Activated CD8-positive, alpha-beta memory T cell treated with anti-CD3 and anti-CD28 coated beads, Interleukin-2, amount 50 U/mL, for 48 hours (primary cell): ENCODE data around the gene TBPL2.
A peak's percentile ranks its signal among the peaks of the same experiment; 100 is the strongest.
"Not testable (repeated sequence)": the region's sequence is repeated elsewhere in the genome, so short reads cannot be mapped to it uniquely, and the experiment has no call there.

Experiments
- DNase-seq: peaks from one replicate; pipeline ENCODE4 v3.0.0-alpha.2; 2020

TBPL2 gene

GRCh38 chr14:55440385-55440784 is at the start of gene TBPL2:
TBPL2 (minus strand) TSS chr14:55440616; CDS start chr14:55440449, 167 bp downstream.
- no peak for DNase-seq

- no peak for DNase-seq
These were observed 47.8 kb upstream of the TBPL2 start for GRCh38 chr14:55488204-55488603.

DNA sequence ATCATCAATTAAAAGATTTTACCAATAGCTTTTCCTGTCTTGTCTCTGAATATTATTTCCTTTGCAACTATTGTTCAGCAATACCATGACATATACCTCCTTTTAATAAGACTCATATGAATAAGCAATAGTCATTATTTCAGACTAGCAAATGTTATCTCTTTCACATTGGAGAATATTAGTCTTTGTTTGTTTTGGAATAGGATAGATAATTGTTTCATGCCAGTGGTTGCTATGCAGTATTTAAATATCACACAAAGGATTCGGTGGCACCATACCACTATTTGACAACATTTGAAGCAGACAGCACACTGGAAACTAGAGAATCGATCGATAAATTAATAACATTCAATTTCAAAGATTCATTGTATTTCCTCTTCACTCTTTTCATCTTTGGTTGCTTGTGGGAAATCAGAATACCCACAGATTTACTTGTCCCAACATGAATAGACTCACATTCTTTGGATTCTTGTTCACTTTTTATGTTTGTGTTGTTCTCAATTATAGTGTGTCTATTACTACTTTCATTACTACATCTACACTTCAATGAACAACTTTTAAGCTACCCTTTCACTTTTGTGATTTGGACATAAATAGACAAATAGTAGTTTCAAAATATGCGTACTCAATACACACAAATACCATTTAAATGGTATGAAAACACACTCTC is 42.7 kb upstream of the TBPL2 start:
- no peak for DNase-seq

DNA sequence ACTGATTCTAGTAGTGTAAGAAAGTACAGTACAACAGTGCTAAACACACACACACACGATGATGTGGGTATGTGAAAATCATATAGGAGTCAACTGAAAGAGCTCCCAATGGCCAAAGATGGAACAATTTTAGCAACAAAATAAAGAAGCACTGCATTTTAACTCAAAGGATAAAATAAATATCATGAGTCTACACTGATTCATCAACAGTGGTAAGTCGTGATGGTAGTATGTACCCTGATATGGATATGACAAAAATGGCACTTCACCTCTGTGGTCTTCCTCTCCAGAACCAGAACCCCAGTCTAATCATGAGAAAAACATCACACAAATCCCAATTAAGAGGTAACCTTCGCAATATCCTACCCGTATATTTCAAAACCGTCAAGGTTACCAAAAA is 41.4 kb upstream of the TBPL2 start:
- DNase-seq = no peak

- no peak for DNase-seq
These were observed 37.3 kb upstream of the TBPL2 start for GRCh38 chr14:55477680-55478079.

GRCh38 chr14:55476448-55476847 is 36.0 kb upstream of the TBPL2 start:
- DNase-seq = not testable (repeated sequence)

DNA sequence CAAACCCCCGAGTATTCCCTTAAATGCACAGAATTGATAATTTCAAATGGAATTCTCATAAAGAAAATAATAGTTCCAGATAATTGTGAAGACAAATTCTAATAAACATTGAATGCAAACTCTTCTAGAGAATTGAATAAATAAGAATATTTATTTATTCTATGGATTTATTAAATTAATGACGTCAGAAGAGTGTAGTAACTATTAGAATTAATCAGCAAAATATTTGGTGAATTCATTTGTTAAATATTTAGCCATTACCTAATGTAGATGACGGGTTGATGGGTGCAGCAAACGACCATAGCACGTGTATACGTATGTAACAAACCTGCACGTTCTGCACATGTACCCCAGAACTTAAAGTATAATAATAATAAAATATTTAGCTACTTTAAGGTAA is 33.4 kb upstream of the TBPL2 start:
- no peak for DNase-seq

- DNase-seq = no peak
These were observed 29.6 kb upstream of the TBPL2 start for GRCh38 chr14:55470025-55470424.

DNA sequence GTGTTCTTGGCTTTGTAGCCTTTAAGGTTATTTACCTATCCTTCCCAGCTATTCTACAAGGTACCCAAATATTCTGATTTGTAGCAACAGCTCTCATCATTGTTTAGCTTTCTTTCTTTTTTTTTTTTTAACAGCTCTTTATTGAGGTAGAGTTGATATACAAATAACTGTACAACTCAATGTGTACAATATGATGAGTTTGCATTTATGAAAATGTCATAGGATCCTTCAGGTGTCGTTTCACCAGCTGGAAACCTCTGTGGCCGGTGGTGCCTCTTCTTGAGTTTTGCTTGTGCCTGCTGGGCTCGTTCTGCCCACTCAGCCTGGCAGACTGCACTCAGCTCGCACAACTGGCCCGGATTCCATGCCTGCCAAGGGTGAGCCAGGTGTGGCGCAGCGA is 26.9 kb upstream of the TBPL2 start:
- no peak for DNase-seq

DNA sequence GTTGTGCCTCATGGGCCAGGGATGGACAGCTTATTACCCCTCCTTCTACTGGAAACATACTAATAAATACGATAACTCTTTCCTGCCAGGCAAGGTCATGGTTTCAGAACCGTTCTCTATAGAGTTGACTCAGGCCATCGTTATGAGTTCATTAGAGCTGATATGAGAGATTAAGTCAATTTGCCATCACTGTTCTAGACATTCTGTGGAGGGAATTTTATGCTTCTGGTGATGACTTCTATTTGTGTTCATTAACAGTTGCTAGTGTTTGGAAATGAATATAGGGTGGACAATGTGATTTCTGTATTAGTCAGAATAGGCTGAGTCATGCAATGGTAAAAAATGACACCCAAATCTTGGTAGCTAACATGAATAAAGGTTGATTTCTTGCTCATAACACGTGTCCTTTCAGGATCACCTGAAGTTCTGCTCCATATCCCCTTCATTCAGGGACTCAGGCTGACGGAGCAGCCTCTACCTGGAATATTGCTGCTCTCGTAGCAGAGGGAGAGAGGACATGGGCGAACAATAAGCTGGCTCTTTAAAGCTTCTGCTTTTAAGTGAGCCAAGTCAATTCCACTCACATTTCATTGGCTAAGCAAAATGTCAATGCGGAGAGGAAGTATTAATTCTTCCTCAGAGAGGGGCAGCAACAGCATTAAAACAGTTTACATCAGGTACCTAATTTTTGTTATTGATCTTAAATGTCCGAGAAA is 18.5 kb upstream of the TBPL2 start:
- DNase-seq = no peak

- no peak for DNase-seq
These were observed 17.1 kb upstream of the TBPL2 start for GRCh38 chr14:55457496-55457895.

- DNase-seq = not testable (repeated sequence)
These were observed 16.0 kb upstream of the TBPL2 start for GRCh38 chr14:55456411-55456810.

DNA sequence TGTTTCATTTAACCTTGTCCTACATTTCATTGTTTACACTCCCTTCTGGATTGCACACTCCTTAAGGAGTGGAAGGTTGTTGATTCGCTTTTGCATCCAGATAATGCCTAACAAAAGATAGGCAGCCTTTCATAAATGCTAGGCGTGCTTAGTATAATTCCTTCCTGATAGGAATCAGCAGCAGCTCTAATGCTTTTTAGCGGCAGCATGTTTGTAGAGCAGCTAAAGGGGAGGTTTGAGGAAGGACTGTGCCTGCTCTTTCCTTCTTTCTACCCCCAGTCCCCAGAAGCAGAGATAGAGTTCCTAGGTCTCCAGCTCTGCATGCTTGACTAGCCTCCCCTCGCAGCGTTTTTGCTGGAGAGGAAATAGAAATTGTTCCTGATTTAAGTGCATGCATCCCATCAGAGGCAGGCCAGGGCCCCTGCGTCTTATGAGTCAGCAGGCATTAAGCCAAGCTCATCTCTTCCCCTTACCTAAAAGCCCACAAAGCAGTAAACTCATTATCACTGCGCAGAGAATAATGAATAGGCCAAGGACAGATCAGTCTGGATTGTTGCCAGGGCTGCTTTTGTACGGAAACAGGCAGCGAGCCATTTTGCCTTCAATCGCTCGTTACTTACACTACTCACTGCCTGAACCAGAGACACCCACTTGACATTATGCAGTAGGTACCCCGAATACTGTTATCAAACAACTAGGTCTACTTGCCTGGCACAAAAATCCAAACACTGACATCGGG is 14.0 kb upstream of the TBPL2 start:
- DNase-seq = no peak

DNA sequence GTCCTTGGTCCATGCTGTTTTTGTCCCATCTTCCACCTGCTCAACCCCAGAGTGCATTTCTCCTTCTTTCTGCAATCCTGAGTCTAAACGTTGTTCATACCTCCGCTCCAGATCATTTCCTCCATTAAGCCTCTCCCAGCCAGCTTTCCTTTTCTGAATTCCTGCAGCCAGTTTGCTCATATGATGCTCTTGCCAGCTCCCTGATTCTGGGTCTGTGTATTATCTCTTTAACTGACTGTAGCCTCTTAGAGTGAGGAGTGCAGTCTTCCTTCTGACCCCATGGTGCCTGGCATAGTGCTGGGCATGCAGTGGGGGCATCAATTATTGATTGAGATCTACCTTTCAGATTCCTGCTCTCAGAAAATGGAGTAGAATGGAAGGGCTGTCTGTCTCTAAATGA is 11.5 kb upstream of the TBPL2 start:
- DNase-seq = no peak

DNA sequence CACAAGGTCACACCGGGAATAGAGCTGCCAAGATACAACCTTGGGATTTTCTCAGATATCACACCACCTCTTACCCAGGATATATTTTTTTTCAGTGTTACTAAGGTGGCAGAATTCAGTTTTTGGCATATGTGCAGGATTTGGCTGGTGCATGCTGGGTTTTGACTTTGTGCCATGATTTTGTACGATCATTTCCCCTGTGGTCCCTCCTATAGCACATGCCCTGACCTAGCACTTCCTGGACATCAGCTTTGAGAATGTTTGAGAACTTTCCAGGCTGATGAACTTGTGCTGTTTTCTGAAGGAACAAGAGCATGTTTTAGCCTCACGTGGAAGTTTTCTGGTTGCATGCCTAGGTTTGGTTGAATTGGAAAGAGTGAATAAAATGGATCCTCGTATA is 11.0 kb upstream of the TBPL2 start:
- no peak for DNase-seq

GRCh38 chr14:55450987-55451386 is 10.6 kb upstream of the TBPL2 start:
- DNase-seq = no peak

DNA sequence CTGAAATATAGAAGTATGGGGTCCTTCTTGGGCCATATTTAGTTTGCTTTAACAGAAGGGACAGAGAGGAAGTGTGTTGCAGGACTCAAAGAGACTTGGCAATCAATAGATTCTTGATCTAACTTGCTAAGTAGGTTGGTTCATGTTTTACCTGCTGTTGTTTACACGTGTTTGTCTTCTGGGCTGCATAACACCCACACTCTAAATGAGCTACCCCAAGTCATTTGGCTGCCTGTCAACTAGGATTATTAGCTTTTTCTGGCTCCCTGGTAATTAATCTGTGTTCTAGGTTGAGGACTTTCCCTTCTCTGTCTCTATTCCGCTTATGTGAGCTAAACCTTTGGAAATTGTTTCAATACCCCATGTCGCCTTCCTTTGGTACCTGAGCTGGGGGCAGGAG is 10.1 kb upstream of the TBPL2 start:
- no peak for DNase-seq

GRCh38 chr14:55450124-55450523 is 9.7 kb upstream of the TBPL2 start:
- no peak for DNase-seq

GRCh38 chr14:55449116-55449515 is 8.7 kb upstream of the TBPL2 start:
- no peak for DNase-seq

GRCh38 chr14:55448141-55448614 is 7.8 kb upstream of the TBPL2 start:
- no peak for DNase-seq

GRCh38 chr14:55446833-55447232 is 6.4 kb upstream of the TBPL2 start:
- DNase-seq = no peak

DNA sequence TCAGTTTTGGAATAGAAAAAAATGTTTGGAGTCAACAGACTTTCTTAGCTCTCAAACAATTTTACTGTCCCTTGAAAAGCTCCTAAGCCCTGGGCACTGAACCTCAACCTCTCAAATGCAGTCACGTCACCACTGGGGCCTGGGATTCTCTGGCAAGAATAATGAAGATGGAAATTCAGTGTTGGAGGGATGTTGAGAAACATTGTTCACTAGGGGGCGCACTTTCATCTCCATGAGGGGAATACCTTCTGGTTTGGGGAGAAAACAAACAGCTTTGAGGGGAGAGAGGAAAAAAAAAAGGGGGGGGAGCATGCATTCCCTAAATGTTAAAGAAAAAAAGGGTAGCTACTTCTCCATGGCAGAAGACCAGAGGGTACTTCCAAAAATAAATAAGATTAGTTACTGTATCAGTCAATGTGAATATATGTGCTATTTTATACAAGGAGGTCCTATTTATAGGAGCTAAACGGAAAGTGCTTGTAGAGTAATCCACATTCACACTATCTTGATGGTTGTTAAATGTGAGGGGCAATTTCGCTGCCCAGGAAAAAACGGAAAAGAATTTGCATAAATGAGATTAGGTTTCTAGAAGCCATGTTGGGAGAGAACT is 5.8 kb upstream of the TBPL2 start:
- DNase-seq = peak; percentile 68

DNA sequence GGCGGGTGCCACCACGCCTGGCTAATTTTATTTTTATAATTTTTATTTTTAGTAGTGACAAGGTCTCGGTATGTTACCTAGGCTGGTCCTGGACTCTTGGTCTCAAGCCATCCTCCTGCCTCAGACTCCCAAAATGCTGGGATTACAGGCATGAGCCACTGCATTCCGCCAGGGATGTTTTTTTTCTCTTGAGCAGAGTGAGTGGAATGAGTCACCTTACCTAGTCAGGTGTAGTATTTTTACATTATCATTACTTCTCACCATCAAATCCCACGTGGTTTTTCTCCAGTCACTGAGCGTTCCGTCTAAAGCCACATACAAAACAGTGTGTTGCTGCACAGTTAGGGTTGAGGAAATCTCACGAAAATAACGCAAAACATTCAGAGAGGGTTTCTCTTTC is 870 bp upstream of the TBPL2 start:
- DNase-seq = no peak
